Large intestine (tissue), 3 donors: ENCODE measurements around the gene MYBL2. TPM values are rescaled to one million over a fixed set of nuclear protein-coding genes. Genes with fewer than 3 reads are reported as not detected.

Source experiments
- DNase-seq, 2 donors: peaks; one replicate each; pipeline versions ENCODE4 v3.0.0 to v3.0.0-alpha.2; 2013
- H3K27ac ChIP-seq: one replicate; pipeline ENCODE4 v1.5.1; 2013; ENCODE audit warnings: low read length
- H3K27me3 ChIP-seq: 2 replicates; pipeline ENCODE4 v1.6.1; 2013; ENCODE audit warnings: low read length; ENCODE audit not compliant: control insufficient read depth, insufficient read depth
- H3K36me3 ChIP-seq: 2 replicates; pipeline ENCODE4 v1.6.1; 2013; ENCODE audit warnings: low read length; ENCODE audit not compliant: control insufficient read depth, insufficient read depth
- H3K4me1 ChIP-seq: one replicate; pipeline ENCODE4 v1.6.1; 2013; ENCODE audit warnings: low read length; ENCODE audit not compliant: control insufficient read depth, insufficient read depth
- H3K4me3 ChIP-seq: one replicate; pipeline ENCODE4 v1.5.1; 2013; ENCODE audit warnings: low read length
- H3K9me3 ChIP-seq: one replicate; pipeline ENCODE4 v1.6.1; 2013; ENCODE audit warnings: mild to moderate bottlenecking, low read depth, low read length, moderate library complexity; ENCODE audit not compliant: control insufficient read depth
- WGBS: methylation state at CpG from one replicate; pipeline ENCODE4 v1.1.5; 2013; ENCODE audit warnings: low lambda C conversion rate; ENCODE audit not compliant: insufficient coverage; 5-methylcytosine and 5-hydroxymethylcytosine counted together
- polyA plus RNA-seq: library from polyadenylated mRNA; unstranded; fragments of 120-200 nt; gene quantifications from one replicate; pipeline ENCODE4 v1.2.1, GENCODE V29; 2013

Gene MYBL2
- polyA plus RNA-seq, 1 donor: 13.0 TPM

GRCh38 chr20:43658069-43658722, 8.7 kb upstream of the MYBL2 start:
- no peaks in the 10 kb centered on the region for H3K27me3 ChIP-seq
- H3K4me1 ChIP-seq: peaks cover 18% of the 10 kb centered on the region
- H3K9me3 ChIP-seq: no peaks in the 10 kb centered on the region
- H3K36me3 ChIP-seq: no peaks in the 10 kb centered on the region
- peak; percentile 48 to 64 for DNase-seq
- peak overlapping the region; percentile 83 for H3K27ac ChIP-seq
- 21% methylated on average over 2 of the region's 11 CpGs for WGBS
- peak overlapping the region; percentile 70 for H3K4me3 ChIP-seq

DNA sequence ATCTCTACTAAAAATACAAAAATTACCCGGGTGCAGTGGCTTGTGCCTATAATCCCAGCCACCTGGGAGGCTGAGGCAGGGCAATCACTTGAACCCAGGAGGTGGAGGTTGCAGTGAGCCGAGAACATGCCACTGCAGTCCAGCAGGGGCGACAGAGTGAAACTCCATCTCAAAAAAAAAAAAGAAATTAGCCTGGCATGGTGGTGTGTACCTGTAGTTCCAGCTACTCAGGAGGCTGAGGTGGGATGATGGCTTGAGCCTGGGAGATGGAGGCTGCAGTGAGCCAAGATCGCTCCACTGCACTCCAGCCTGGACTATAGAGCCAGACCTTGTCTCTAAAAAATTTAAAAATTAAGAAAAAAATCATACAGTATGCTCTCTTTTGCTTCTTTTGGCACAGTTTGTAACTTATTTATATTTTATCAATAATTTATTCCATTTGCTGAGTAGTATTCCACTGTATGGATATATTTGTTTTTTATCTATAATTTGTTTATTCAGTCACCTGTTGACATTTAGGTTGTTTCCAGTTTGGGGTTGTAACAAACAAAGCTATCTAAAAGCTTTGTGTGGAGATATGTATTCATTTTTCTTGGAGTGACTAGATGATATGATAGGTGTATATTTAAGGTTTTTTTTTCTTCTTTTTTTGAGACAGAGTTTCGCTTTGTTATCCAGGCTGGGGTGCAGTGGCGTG, 8.0 kb upstream of the MYBL2 start:
- Histone ChIP-seq H3K4me1 (peaks cover 23% of the 10 kb centered on the region), H3K27ac (peak overlapping the region; percentile 83)
- no CpG with 5 or more reads among the region's 6 CpGs for whole genome bisulfite sequencing

GRCh38 chr20:43662943-43663655, 3.8 kb upstream of the MYBL2 start:
- peak; percentile 89 to 90 for DNase-seq
- H3K9me3 ChIP-seq: no peaks in the 10 kb centered on the region
- WGBS: no CpG with 5 or more reads among the region's 2 CpGs
- H3K27me3 ChIP-seq: peaks cover 7% of the 10 kb centered on the region
- peak overlapping the region; percentile 84 for H3K27ac ChIP-seq
- no peak overlapping the region for H3K4me3 ChIP-seq
- peaks cover 30% of the 10 kb centered on the region for H3K4me1 ChIP-seq
- no peaks in the 10 kb centered on the region for H3K36me3 ChIP-seq

More for the DNA sequence above, 8.0 kb upstream of the MYBL2 start:
- Histone ChIP-seq H3K36me3 (no peaks in the 10 kb centered on the region), H3K27me3 (no peaks in the 10 kb centered on the region), H3K4me3 (no peak overlapping the region), H3K9me3 (no peaks in the 10 kb centered on the region)
- DNase-seq: no peak

DNA sequence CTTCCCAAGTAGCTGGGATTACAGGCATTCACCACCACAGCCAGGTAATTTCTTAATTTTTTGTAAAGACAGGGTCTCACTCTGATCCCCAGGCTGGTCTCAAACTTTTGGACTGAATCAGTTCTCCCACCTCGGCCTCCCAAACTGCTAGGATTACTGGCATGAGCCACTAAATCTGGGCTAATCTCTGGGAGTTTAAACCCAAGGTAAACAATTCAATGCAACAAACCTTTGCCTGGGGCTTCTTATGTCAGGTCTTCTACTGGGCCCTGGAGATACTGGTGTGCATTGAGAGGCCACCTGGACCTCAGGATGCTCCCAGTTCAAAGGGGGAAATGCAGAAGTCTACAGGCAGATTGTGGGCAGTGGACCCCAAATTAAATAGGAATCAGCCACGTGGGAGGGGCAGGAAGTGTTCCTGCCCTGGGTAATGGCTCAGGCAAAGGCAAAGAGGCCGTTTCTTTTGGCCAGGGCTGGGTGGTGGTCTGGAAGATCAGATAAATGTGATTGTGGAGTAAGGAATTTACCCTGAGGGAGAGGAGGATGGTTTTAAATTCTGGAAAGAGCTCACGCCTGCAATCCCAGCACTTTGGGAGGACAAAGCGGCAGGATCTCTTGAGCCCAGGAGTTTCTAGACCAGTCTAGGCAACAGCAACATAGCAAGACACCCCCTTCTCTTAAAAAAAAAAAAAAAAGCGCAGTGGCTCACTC, 1.3 kb upstream of the MYBL2 start:
- H3K9me3 ChIP-seq: no peaks in the 10 kb centered on the region
- no peaks in the 10 kb centered on the region for H3K36me3 ChIP-seq
- no CpG with 5 or more reads among the region's 6 CpGs for WGBS
- no peak overlapping the region for H3K4me3 ChIP-seq
- no peak for DNase-seq
- H3K27me3 ChIP-seq: peaks cover 7% of the 10 kb centered on the region
- peaks cover 23% of the 10 kb centered on the region for H3K4me1 ChIP-seq
- H3K27ac ChIP-seq: no peak overlapping the region

DNA sequence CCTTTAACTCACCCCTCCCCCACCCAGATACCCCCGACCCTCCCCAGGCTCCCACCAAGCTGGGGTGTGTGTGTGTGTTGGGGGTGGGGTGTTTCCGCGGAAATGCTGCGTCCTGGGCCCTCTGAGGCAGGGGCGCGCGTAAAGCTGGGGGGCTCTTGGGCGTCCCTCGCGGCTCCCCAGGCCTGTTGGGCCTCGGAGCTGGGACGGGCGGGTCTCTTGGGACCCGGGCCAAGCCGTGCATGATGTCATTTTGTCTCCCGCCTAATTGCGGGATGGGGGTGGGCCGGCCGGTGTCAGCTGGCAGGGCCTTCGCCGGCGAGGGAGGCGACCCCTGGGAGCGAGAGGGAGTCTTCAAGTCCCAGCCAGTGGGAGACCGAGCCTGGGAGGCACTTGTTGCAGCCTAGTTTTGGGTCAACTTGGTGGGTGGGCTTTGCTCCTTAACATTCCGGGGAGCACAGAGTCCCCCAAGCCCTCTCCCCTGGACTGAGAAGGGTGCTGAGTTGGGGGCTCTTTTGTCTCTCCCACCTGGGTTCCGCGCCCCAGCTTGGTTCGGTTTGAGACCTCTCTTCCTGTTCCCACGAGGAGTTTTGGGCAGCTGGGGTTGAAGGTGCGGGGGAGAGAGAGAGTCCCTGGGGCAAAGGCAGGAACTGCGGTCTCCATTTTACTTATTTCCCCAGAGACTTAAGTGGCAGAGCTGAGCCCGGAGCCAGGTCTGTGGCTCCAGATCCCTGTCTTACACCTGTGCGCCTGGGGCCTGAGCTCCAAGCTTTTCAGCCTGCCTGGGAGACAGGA, 623 bp downstream of the MYBL2 start:
- Histone ChIP-seq H3K36me3 (no peaks in the 10 kb centered on the region), H3K4me1 (peaks cover 22% of the 10 kb centered on the region), H3K27ac (no peak overlapping the region), H3K9me3 (no peaks in the 10 kb centered on the region), H3K4me3 (peak overlapping the region; percentile 23), H3K27me3 (peaks cover 7% of the 10 kb centered on the region)
- no CpG with 5 or more reads among the region's 34 CpGs for WGBS
- DNase-seq: peak in 1 of 2 donors; percentile 25

- no peak for DNase-seq
- peaks cover 7% of the 10 kb centered on the region for H3K27me3 ChIP-seq
- no peaks in the 10 kb centered on the region for H3K36me3 ChIP-seq
- H3K27ac ChIP-seq: no peak overlapping the region
- H3K9me3 ChIP-seq: no peaks in the 10 kb centered on the region
- peaks cover 7% of the 10 kb centered on the region for H3K4me1 ChIP-seq
- no peak overlapping the region for H3K4me3 ChIP-seq
- no CpG with 5 or more reads among the region's 3 CpGs for WGBS
These were observed 2.4 kb downstream of the MYBL2 start for GRCh38 chr20:43669332-43669731.

GRCh38 chr20:43670423-43670822, 3.5 kb downstream of the MYBL2 start:
- DNase-seq: no peak
- Histone ChIP-seq H3K9me3 (no peaks in the 10 kb centered on the region), H3K36me3 (no peaks in the 10 kb centered on the region), H3K27me3 (peaks cover 7% of the 10 kb centered on the region), H3K27ac (no peak overlapping the region), H3K4me1 (peaks cover 7% of the 10 kb centered on the region), H3K4me3 (no peak overlapping the region)
- no CpG with 5 or more reads among the region's 2 CpGs for WGBS

GRCh38 chr20:43676368-43676767, 9.5 kb downstream of the MYBL2 start:
- Histone ChIP-seq H3K27ac (no peak overlapping the region), H3K4me1 (no peaks in the 10 kb centered on the region), H3K36me3 (no peaks in the 10 kb centered on the region), H3K4me3 (no peak overlapping the region), H3K9me3 (no peaks in the 10 kb centered on the region), H3K27me3 (no peaks in the 10 kb centered on the region)
- 100% methylated on average over 1 of the region's 5 CpGs for WGBS
- DNase-seq: no peak

- H3K36me3 ChIP-seq: no peaks in the 10 kb centered on the region
- no peak overlapping the region for H3K27ac ChIP-seq
- no peak for DNase-seq
- WGBS: 100% methylated on average over 1 of the region's 7 CpGs
- H3K9me3 ChIP-seq: no peaks in the 10 kb centered on the region
- H3K4me3 ChIP-seq: no peak overlapping the region
- H3K4me1 ChIP-seq: no peaks in the 10 kb centered on the region
- no peaks in the 10 kb centered on the region for H3K27me3 ChIP-seq
These were observed 14.1 kb downstream of the MYBL2 start for GRCh38 chr20:43680981-43681380.
